SU-DHL-6 (cell line): ENCODE measurements around the gene MRPS10.

Experiments used
- H2AFZ ChIP-seq: fragments of 200-600 bp; sonication (generic); 2 replicates; pipeline ENCODE4 v1.6.1; 2014; ENCODE audit warnings: low read depth, mild to moderate bottlenecking, moderate library complexity, mixed read lengths, antibody characterized with exemption, low read length; ENCODE audit not compliant: severe bottlenecking
- H3F3A ChIP-seq: fragments of 200-600 bp; shearing (Covaris generic); 2 replicates; pipeline ENCODE4 v1.6.0; 2016; ENCODE audit warnings: antibody characterized with exemption, mild to moderate bottlenecking; ENCODE audit not compliant: insufficient read depth
- H3K27ac ChIP-seq: fragments of 200-600 bp; sonication (generic); 2 replicates; pipeline ENCODE4 v1.5.1; 2016; ENCODE audit warnings: low read depth, mild to moderate bottlenecking, low read length, moderate library complexity, mixed read lengths
- H3K27me3 ChIP-seq: fragments of 200-600 bp; sonication (generic), shearing (Covaris generic); 2 replicates; pipeline ENCODE4 v1.6.0; 2014; ENCODE audit warnings: mild to moderate bottlenecking, low read length
- H3K36me3 ChIP-seq: fragments of 200-600 bp; sonication (generic); 2 replicates; pipeline ENCODE4 v1.6.1; 2014; ENCODE audit warnings: mild to moderate bottlenecking, low read length, mixed read lengths
- H3K4me2 ChIP-seq: fragments of 300-600, 200-600 bp; shearing (Covaris generic), sonication (generic); 2 replicates; pipeline ENCODE4 v1.6.0; 2014; ENCODE audit warnings: low read length, low read depth, mild to moderate bottlenecking; ENCODE audit not compliant: poor library complexity, severe bottlenecking
- H3K4me3 ChIP-seq: fragments of 200-600 bp; sonication (generic); 2 replicates; pipeline ENCODE4 v1.5.1; 2014; ENCODE audit warnings: antibody characterized with exemption, low read length, mild to moderate bottlenecking, mixed read lengths; ENCODE audit not compliant: insufficient read depth, poor library complexity, severe bottlenecking
- H3K79me2 ChIP-seq: fragments of 200-600 bp; sonication (generic); 2 replicates; pipeline ENCODE4 v1.6.1; 2014; ENCODE audit warnings: mild to moderate bottlenecking, low read length, moderate library complexity; ENCODE audit not compliant: insufficient read depth
- H3K9ac ChIP-seq: fragments of 200-600 bp; sonication (generic); 2 replicates; pipeline ENCODE4 v1.7.0; 2014; ENCODE audit warnings: mild to moderate bottlenecking, low read length
- H3K9me2 ChIP-seq: fragments of 200-600 bp; sonication (generic); replicated peaks from 2 replicates; pipeline ENCODE4 v1.6.1; 2014; ENCODE audit warnings: low read length; ENCODE audit not compliant: insufficient read depth
- H3K9me3 ChIP-seq: fragments of 200-600 bp; sonication (generic); 2 replicates; pipeline ENCODE4 v1.6.1; 2014; ENCODE audit warnings: low read length, mixed read lengths; ENCODE audit not compliant: insufficient read depth
- H4K20me1 ChIP-seq: fragments of 200-600 bp; sonication (generic); 2 replicates; pipeline ENCODE4 v1.6.1; 2014; ENCODE audit warnings: low read depth, mild to moderate bottlenecking, antibody characterized with exemption, low read length, moderate library complexity, mixed read lengths
- CTCF ChIP-seq: fragments of 200-600 bp; sonication (generic); IDR thresholded peaks from one replicate; pipeline ENCODE4 v1.5.1; 2017; ENCODE audit warnings: antibody characterized with exemption, mild to moderate bottlenecking, low read length, moderate library complexity; ENCODE audit not compliant: insufficient read depth, poor library complexity, severe bottlenecking
- EZH2phosphoT487 ChIP-seq: fragments of 200-600 bp; sonication (generic), shearing (Covaris generic); conservative IDR thresholded peaks from 2 replicates; pipeline ENCODE4 v1.6.1; 2018; ENCODE audit warnings: mild to moderate bottlenecking, antibody characterized with exemption, low read length, moderate library complexity, mixed read lengths

The MRPS10 gene

DNA sequence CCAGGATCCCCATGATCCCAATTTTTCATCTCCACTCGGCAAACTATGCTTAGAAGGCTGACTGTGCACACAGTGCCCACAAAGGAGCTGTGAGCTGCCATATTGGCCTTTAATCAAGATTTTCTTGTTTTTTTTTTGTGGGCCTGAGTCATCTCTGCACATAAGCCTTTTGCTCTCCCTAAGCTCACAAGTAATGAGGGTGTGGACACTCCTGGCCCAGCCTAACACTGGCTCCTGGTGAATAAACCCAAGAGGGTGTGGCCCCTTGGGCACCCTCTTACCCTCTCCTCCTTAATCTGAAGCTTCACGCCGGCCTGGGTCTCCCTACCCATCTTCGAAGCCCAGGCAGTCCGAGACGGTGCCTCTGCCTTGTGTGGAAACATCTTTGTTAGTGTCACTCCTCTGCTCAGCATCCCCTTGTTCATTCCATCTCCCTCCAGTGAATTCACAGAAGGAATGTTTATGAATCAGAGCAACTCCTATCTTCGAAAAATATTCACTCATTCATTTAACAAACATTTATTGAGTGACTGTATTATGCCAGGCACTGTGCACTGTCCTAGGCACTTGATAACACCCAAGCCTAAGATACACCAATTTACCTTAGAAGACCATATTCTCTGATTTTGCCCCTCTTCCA is 22.2 kb upstream of the MRPS10 start:
- Histone ChIP-seq H3K27ac (no peak overlapping the region), H2AFZ (no peak overlapping the region)
- TF ChIP-seq EZH2phosphoT487 (no peak), CTCF (no peak)

GRCh38 chr6:42239333-42239732 is 21.7 kb upstream of the MRPS10 start:
- H3K36me3 ChIP-seq = no peaks in the 10 kb centered on the region
- H3K9me3 ChIP-seq = no peaks in the 10 kb centered on the region
- no peak overlapping the region for H3K4me2 ChIP-seq
- no peaks in the 10 kb centered on the region for H4K20me1 ChIP-seq
- H3F3A ChIP-seq = no peaks in the 10 kb centered on the region
- no peaks in the 10 kb centered on the region for H3K79me2 ChIP-seq
- H3K27ac ChIP-seq = no peak overlapping the region
- H3K9me2 ChIP-seq = no peaks in the 10 kb centered on the region
- TF ChIP-seq EZH2phosphoT487 (no peak), CTCF (no peak)
- no peak overlapping the region for H2AFZ ChIP-seq
- no peak overlapping the region for H3K4me3 ChIP-seq
- H3K9ac ChIP-seq = no peak overlapping the region
- no peaks in the 10 kb centered on the region for H3K27me3 ChIP-seq

More for the DNA sequence above, 22.2 kb upstream of the MRPS10 start:
- Histone ChIP-seq H3K9me2 (no peaks in the 10 kb centered on the region), H4K20me1 (no peaks in the 10 kb centered on the region), H3K4me3 (no peak overlapping the region), H3K9me3 (no peaks in the 10 kb centered on the region), H3K9ac (no peak overlapping the region), H3K4me2 (no peak overlapping the region), H3F3A (no peaks in the 10 kb centered on the region), H3K36me3 (no peaks in the 10 kb centered on the region), H3K27me3 (no peaks in the 10 kb centered on the region), H3K79me2 (no peaks in the 10 kb centered on the region)

DNA sequence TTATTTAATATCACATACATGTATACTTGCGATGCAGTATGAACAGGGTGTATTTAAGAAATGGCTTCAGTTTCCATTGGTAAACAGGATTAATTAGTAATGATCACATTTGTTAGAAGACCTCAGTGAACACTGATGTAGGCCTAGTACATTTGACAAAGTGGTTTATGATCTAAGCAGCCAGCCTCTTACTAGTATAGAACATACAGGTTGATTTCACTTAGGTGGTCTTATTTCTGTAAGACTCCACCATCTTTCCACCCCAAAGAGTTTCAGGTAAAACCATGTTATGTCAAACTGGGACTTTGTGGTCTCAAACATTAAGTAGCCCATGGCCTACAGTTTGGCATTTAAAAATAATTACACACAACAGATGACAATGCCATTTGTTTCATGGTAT is 20.2 kb upstream of the MRPS10 start:
- H3K4me2 ChIP-seq = no peak overlapping the region
- no peaks in the 10 kb centered on the region for H3K36me3 ChIP-seq

More for the DNA sequence above, 20.2 kb upstream of the MRPS10 start:
- Histone ChIP-seq H3K27me3 (no peaks in the 10 kb centered on the region), H3K9me3 (no peaks in the 10 kb centered on the region), H3K79me2 (no peaks in the 10 kb centered on the region), H3F3A (no peaks in the 10 kb centered on the region), H4K20me1 (no peaks in the 10 kb centered on the region), H3K4me3 (no peak overlapping the region), H3K9me2 (no peaks in the 10 kb centered on the region), H3K9ac (no peak overlapping the region), H2AFZ (no peak overlapping the region), H3K27ac (no peak overlapping the region)
- TF ChIP-seq EZH2phosphoT487 (no peak), CTCF (no peak)
